SK-N-SH treated with all-trans-retinoic acid at 6 μM for 48 hours (cell line): ENCODE data around the gene ZNF415.

Experiments used
- ATAC-seq: fragments of 200-7000 bp; cut with Tn5 transposase; 3 replicates; pipeline ENCODE4 v1.9.1; 2020; ENCODE audit warnings: mild to moderate bottlenecking, moderate library complexity
- ARNTL ChIP-seq: fragments of 450-650 bp; formaldehyde crosslinking; IDR thresholded peaks from 2 replicates; pipeline ENCODE4 v1.5.0; 2020; ENCODE audit warnings: low read depth, mild to moderate bottlenecking, moderate library complexity, borderline replicate concordance
- BACH2 ChIP-seq: fragments of 250-450 bp; sonication (Bioruptor Pico); IDR thresholded peaks from 2 replicates; pipeline ENCODE4 v1.9.0; 2021; ENCODE audit warnings: mild to moderate bottlenecking, borderline replicate concordance
- CREB5 ChIP-seq: fragments of 250-450 bp; sonication (Bioruptor Pico); IDR thresholded peaks from 2 replicates; pipeline ENCODE4 v1.5.1; 2020; ENCODE audit warnings: low read depth, mild to moderate bottlenecking, moderate library complexity
- CSDC2 ChIP-seq: fragments of 250-450 bp; sonication (Bioruptor Pico); IDR thresholded peaks from 2 replicates; pipeline ENCODE4 v1.5.0; 2020; ENCODE audit warnings: mild to moderate bottlenecking, moderate library complexity
- CSRNP3 ChIP-seq: fragments of 250-450 bp; sonication (Bioruptor Pico); IDR thresholded peaks from 2 replicates; pipeline ENCODE4 v1.5.1; 2021; ENCODE audit warnings: mild to moderate bottlenecking, moderate library complexity
- ESRRG ChIP-seq: fragments of 250-450 bp; sonication (Bioruptor Pico); IDR thresholded peaks from 2 replicates; pipeline ENCODE4 v1.6.1; 2021; ENCODE audit warnings: mild to moderate bottlenecking
- GLIS3 ChIP-seq: fragments of 250-450 bp; sonication (Bioruptor Pico); IDR thresholded peaks from 2 replicates; pipeline ENCODE4 v1.5.0; 2020; ENCODE audit warnings: mild to moderate bottlenecking, moderate library complexity
- ISL1 ChIP-seq: fragments of 250-450 bp; sonication (Bioruptor Pico); IDR thresholded peaks from 2 replicates; pipeline ENCODE4 v2.1.2; 2022; ENCODE audit warnings: mild to moderate bottlenecking, moderate library complexity
- OSR1 ChIP-seq: fragments of 250-450 bp; sonication (Bioruptor Pico); IDR thresholded peaks from 2 replicates; pipeline ENCODE4 v1.8.0; 2022; ENCODE audit warnings: moderate library complexity, mild to moderate bottlenecking, inconsistent platforms
- PATZ1 ChIP-seq: fragments of 250-450 bp; sonication (Bioruptor Pico); IDR thresholded peaks from 2 replicates; pipeline ENCODE4 v1.8.0; 2020; ENCODE audit warnings: mild to moderate bottlenecking, moderate library complexity, borderline replicate concordance
- RARB ChIP-seq: fragments of 250-450 bp; sonication (Bioruptor Pico); IDR thresholded peaks from 2 replicates; pipeline ENCODE4 v1.8.0; 2021; ENCODE audit warnings: mild to moderate bottlenecking, moderate library complexity
- SNAI2 ChIP-seq: fragments of 250-450 bp; sonication (Bioruptor Pico); IDR thresholded peaks from 2 replicates; pipeline ENCODE4 v1.5.0; 2020; ENCODE audit warnings: mild to moderate bottlenecking, moderate library complexity
- TOX ChIP-seq: fragments of 250-450 bp; sonication (Bioruptor Pico); IDR thresholded peaks from 2 replicates; pipeline ENCODE4 v1.8.0; 2021; ENCODE audit warnings: mild to moderate bottlenecking, moderate library complexity, borderline replicate concordance
- TSHZ2 ChIP-seq: fragments of 250-450 bp; sonication (Bioruptor Pico); IDR thresholded peaks from 2 replicates; pipeline ENCODE4 v1.5.0; 2020; ENCODE audit warnings: mild to moderate bottlenecking, moderate library complexity
- ZC3H10 ChIP-seq: fragments of 250-450 bp; sonication (Bioruptor Pico); IDR thresholded peaks from 2 replicates; pipeline ENCODE4 v1.5.1; 2021; ENCODE audit warnings: mild to moderate bottlenecking, moderate library complexity
- ZFP3 ChIP-seq: fragments of 250-450 bp; sonication (Bioruptor Pico); IDR thresholded peaks from 2 replicates; pipeline ENCODE4 v1.5.0; 2020; ENCODE audit warnings: mild to moderate bottlenecking, moderate library complexity
- ZFP30 ChIP-seq: fragments of 450-650 bp; formaldehyde crosslinking; IDR thresholded peaks from 2 replicates; pipeline ENCODE4 v1.5.0; 2022; ENCODE audit warnings: mild to moderate bottlenecking, moderate library complexity
- ZNF565 ChIP-seq: fragments of 450-650 bp; formaldehyde crosslinking; conservative IDR thresholded peaks from 2 replicates; pipeline ENCODE4 v1.5.0; 2020; ENCODE audit warnings: low read depth, mild to moderate bottlenecking, moderate library complexity
- ZNF70 ChIP-seq: fragments of 450-650 bp; formaldehyde crosslinking; IDR thresholded peaks from 2 replicates; pipeline ENCODE4 v1.5.0; 2020; ENCODE audit warnings: mild to moderate bottlenecking, moderate library complexity
- TF ChIP-seq, protein P1 (sequence below): fragments of 250-450 bp; sonication (Bioruptor Pico); IDR thresholded peaks from 2 replicates; pipeline ENCODE4 v1.8.0; 2021; ENCODE audit warnings: low read depth, mild to moderate bottlenecking, moderate library complexity, borderline replicate concordance

Gene ZNF415

GRCh38 chr19:53079313-53079924 lies 53.3 kb downstream of the ZNF415 start:
- TF ChIP-seq CREB5 (CRISPR knock-in tag) = no peak
- no peak for TF ChIP-seq RARB (CRISPR knock-in tag)
- TF ChIP-seq PATZ1 (CRISPR knock-in tag) = no peak
- no peak for TF ChIP-seq OSR1
- TF ChIP-seq BACH2 = no peak
- TF ChIP-seq, protein P1, sequence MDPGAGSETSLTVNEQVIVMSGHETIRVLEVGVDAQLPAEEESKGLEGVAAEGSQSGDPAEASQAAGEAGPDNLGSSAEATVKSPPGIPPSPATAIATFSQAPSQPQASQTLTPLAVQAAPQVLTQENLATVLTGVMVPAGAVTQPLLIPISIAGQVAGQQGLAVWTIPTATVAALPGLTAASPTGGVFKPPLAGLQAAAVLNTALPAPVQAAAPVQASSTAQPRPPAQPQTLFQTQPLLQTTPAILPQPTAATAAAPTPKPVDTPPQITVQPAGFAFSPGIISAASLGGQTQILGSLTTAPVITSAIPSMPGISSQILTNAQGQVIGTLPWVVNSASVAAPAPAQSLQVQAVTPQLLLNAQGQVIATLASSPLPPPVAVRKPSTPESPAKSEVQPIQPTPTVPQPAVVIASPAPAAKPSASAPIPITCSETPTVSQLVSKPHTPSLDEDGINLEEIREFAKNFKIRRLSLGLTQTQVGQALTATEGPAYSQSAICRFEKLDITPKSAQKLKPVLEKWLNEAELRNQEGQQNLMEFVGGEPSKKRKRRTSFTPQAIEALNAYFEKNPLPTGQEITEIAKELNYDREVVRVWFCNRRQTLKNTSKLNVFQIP (CRISPR knock-in tag) = no peak
- TF ChIP-seq SNAI2 (CRISPR knock-in tag) = no peak
- TF ChIP-seq CSDC2 = no peak
- TF ChIP-seq ZFP3 (CRISPR knock-in tag) = no peak
- TF ChIP-seq ISL1 = no peak
- no peak for TF ChIP-seq ZNF70 (CRISPR knock-in tag)
- TF ChIP-seq CSRNP3 (CRISPR knock-in tag) = no peak
- no peak for TF ChIP-seq ZNF565 (CRISPR knock-in tag)
- no peak for TF ChIP-seq GLIS3 (CRISPR knock-in tag)
- TF ChIP-seq ESRRG (CRISPR knock-in tag) = no peak
- TF ChIP-seq TOX (CRISPR knock-in tag) = no peak
- TF ChIP-seq ARNTL (CRISPR knock-in tag) = no peak
- TF ChIP-seq TSHZ2 (CRISPR knock-in tag) = no peak
- ATAC-seq = no peak

DNA sequence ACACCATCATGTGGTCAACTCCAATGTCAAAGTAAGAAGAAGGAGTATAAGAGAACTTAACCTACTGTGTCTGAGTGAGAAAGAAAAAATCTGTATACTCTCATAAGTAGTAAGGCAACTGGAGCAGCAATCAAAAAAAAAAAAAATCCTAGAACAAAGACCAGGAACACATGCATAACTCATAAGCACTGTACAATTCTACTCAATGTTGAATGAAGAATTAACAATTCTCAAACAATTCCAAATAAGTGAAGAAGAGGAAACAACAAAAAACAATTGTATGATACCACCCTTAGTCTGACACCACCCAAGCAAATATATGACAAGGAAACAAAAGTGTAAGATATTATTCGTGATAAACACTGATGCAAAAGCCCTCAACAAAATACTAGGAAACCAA lies 54.0 kb downstream of the ZNF415 start:
- ATAC-seq = no peak
- TF ChIP-seq, protein P1 (CRISPR knock-in tag) = no peak
- TF ChIP-seq ARNTL (CRISPR knock-in tag) (no peak), ZFP30 (CRISPR knock-in tag) (no peak), ESRRG (CRISPR knock-in tag) (no peak), ZC3H10 (CRISPR knock-in tag) (no peak)
- TF ChIP-seq, all 23 proteins: peak for 0
